ENCODE measurements around the gene NR2F2. TPM values are rescaled to one million over a fixed set of nuclear protein-coding genes. Genes with fewer than 3 reads are reported as not detected.

Gene NR2F2
- total and polyA plus RNA-seq, 2 of the 13 experiments (the other 11 are each of a cell fraction or from before 2014, with no cell fraction given) = 3.5 to 4.7 TPM

DNA sequence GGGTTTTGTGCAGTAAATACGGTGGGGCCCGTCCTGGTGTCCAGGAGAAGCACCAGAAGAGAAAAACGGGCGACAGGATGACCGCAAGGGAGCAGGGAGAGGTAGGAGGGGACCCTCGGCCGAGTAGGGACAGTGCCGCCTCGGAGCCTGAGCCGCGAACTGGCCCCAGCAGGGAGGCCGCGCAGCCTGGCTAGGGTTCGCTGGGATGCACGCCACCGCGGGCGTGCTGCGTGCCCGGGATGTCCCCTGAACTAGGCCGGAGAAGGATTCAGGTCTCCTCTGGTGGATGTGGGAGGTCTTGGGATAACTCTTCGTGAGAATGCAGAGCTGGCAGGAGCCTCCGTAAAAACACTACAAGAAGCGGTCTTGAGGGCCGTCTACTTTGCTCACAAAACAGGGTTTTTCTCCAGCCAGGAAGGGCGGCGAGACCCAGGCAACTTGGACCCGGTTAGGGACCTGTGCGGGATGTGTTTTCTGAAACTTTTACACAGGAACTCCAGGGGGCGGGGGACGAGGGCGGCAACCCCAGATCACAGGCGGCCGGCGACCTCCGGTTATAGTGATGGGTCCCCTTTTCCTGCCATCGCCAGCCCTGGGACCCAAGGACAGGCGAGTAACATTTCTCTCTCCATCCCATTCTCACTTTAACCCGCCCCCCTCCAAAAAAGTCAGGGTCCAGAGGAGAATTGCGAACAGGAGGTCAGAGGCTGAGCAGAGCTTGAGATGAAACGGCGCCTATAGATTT is 35.5 kb downstream of the NR2F2 start (continued):
- TF ChIP-seq REXO4 (CRISPR knock-in tag; IDR thresholded peaks at IDR 0.05; ENCODE audit: borderline replicate concordance) = no peak
- TF ChIP-seq ZNF510 (CRISPR knock-in tag; IDR thresholded peaks at IDR 0.05; ENCODE audit: low read depth) = no peak

- DNase-seq (ENCODE audit: low spot score) (no peak), FAIRE-seq (no peak), ATAC-seq (0 out of 3 replicates have a peak, but pooled peaks have one; percentile 22)
- no peak overlapping the region for H3K9ac ChIP-seq (ENCODE audit: insufficient read depth, low read depth, low read length)
- H3K27ac ChIP-seq (ENCODE audit: extremely low read length, insufficient read depth, low read length) = no peak overlapping the region
- TF ChIP-seq ZNF501 (CRISPR knock-in tag; IDR thresholded peaks at IDR 0.05) (no peak), MAZ (IDR thresholded peaks at IDR 0.05; ENCODE audit: borderline replicate concordance, low read depth, low read length) (no peak), MAZ (CRISPR knock-in tag; IDR thresholded peaks at IDR 0.05; ENCODE audit: low read depth) (no peak), ZBTB39 (CRISPR knock-in tag; IDR thresholded peaks at IDR 0.05) (no peak), TFDP1 (CRISPR knock-in tag; IDR thresholded peaks at IDR 0.05; ENCODE audit: borderline replicate concordance) (no peak), ZNF770 (CRISPR knock-in tag; IDR thresholded peaks at IDR 0.05) (no peak), MBNL3 (CRISPR knock-in tag; conservative IDR thresholded peaks at IDR 0.05) (no peak), ZNF552 (CRISPR knock-in tag; IDR thresholded peaks at IDR 0.05; ENCODE audit: borderline replicate concordance) (no peak), MEIS2 (CRISPR knock-in tag; IDR thresholded peaks at IDR 0.05) (no peak), EED (CRISPR knock-in tag; IDR thresholded peaks at IDR 0.05) (no peak), KDM5A (IDR thresholded peaks at IDR 0.05; ENCODE audit: borderline replicate concordance, low read length) (no peak), ZFP1 (CRISPR knock-in tag; IDR thresholded peaks at IDR 0.05) (no peak), NCOA2 (CRISPR knock-in tag; IDR thresholded peaks at IDR 0.05) (no peak)
- TF ChIP-seq, protein P1, sequence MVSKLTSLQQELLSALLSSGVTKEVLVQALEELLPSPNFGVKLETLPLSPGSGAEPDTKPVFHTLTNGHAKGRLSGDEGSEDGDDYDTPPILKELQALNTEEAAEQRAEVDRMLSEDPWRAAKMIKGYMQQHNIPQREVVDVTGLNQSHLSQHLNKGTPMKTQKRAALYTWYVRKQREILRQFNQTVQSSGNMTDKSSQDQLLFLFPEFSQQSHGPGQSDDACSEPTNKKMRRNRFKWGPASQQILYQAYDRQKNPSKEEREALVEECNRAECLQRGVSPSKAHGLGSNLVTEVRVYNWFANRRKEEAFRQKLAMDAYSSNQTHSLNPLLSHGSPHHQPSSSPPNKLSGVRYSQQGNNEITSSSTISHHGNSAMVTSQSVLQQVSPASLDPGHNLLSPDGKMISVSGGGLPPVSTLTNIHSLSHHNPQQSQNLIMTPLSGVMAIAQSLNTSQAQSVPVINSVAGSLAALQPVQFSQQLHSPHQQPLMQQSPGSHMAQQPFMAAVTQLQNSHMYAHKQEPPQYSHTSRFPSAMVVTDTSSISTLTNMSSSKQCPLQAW (CRISPR knock-in tag; IDR thresholded peaks at IDR 0.05) = no peak
- intact Hi-C loops (cut with micrococcal nuclease; ENCODE audit: unreplicated experiment) (no loop called here), in situ Hi-C loops (cut with HindIII; ENCODE audit: extremely low pct_ligation_motif_present, low pct_unique_long_range_greater_than_20kb) (loop anchor here (25.0 kb wide), 1 partner anchor 1396 kb away; no protein-coding TSS in a partner anchor)
- H4K20me1 ChIP-seq (ENCODE audit: insufficient read depth, low read length) = no peaks in the 10 kb centered on the region
- H3K4me1 ChIP-seq (ENCODE audit: insufficient read depth, low read length) = no peaks in the 10 kb centered on the region
- ChIA-PET CTCF (ENCODE audit: low intra/inter-chr PET ratio, low total read pairs) (no interaction called here), POLR2A (no interaction called here)
- H2AFZ ChIP-seq (ENCODE audit: low read length) = no peak overlapping the region
- H3K4me2 ChIP-seq (ENCODE audit: low read depth, low read length) = no peak overlapping the region
- H3K79me2 ChIP-seq (ENCODE audit: insufficient read depth, low read length) = no peaks in the 10 kb centered on the region
- no peak overlapping the region for H3K4me3 ChIP-seq (replicated peaks in 1 of 3; ENCODE audit: insufficient read depth in 1 of 3, low read depth in 2 of 3, low read length in 3 of 3)
- no TSS peak for BruUV-seq (replicated peaks)
- H3K36me3 ChIP-seq (replicated peaks in 1 of 2; ENCODE audit: control insufficient read depth in 1 of 2, insufficient read depth in 2 of 2, low read length in 2 of 2) = no peaks in the 10 kb centered on the region
- no peaks in the 10 kb centered on the region; a peak in 1 of 5 replicates for H3K27me3 ChIP-seq (ENCODE audit: control insufficient read depth in 1 of 2, insufficient read depth in 2 of 2, low read length in 2 of 2)
- 76% methylated on average over 9 of the region's 22 CpGs for WGBS (ENCODE audit: low lambda C conversion rate)
- H3K9me3 ChIP-seq (ENCODE audit: low read length) = no peaks in the 10 kb centered on the region
These were observed 36.0 kb downstream of the NR2F2 start for GRCh38 chr15:96366526-96366877.
